A549 (cell line): ENCODE results near the gene ALG3. TPM values are rescaled to one million over a fixed set of nuclear protein-coding genes. Genes with fewer than 3 reads are reported as not detected.

ENCODE experiments used
- ATAC-seq, 2 experiments: fragments of 200-7000 bp in 1 of 2; fragments of >200 bp in 1 of 2; cut with Nextera tagmentation in 1 of 2; cut with Tn5 transposase in 1 of 2; 3 replicates each; pipeline versions ENCODE4 v1.8.0 to v1.9.1; 2018 to 2020; ENCODE audit warnings: mild to moderate bottlenecking in 1 of 2, moderate library complexity in 1 of 2
- CTCF ChIA-PET: fragments of 300-600 bp; sonication (Branson Sonifier 250); formaldehyde crosslinking; extraction: SDS; loops from one replicate; lab custom pipeline; 2021; ENCODE audit warnings: antibody characterized with exemption, inconsistent platforms; lab: Yijun Ruan, JAX
- POLR2A ChIA-PET: fragments of 350-600 bp; formaldehyde crosslinking; extraction: SDS; loops from one replicate; lab custom pipeline; 2021; ENCODE audit warnings: antibody characterized with exemption, inconsistent platforms; lab: Yijun Ruan, JAX
- DNase-seq, 2 experiments: peaks; one replicate each; pipeline versions ENCODE4 v3.0.0 to v3.0.0-alpha.2; 2011 to 2016; ENCODE audit warnings: low read depth in 1 of 2, low spot score in 1 of 2
- FAIRE-seq: peaks from 2 replicates; lab custom pipeline; 2011; peaks lifted over from hg19 to GRCh38; lab: Jason Lieb, UNC
- H3K27ac ChIP-seq, 2 experiments: fragments of >200 bp; sonication (Bioruptor Twin); formaldehyde crosslinking; 3 replicates each; pipeline ENCODE4 v1.5.1; 2016 to 2017
- H3K4me1 ChIP-seq: fragments of >200 bp; sonication (Bioruptor Twin); formaldehyde crosslinking; 3 replicates; pipeline ENCODE4 v1.6.1; 2016
- H3K4me2 ChIP-seq: fragments of >200 bp; sonication (Bioruptor Twin); formaldehyde crosslinking; 3 replicates; pipeline ENCODE4 v1.6.1; 2016
- H3K4me3 ChIP-seq: fragments of >200 bp; sonication (Bioruptor Twin); formaldehyde crosslinking; 3 replicates; pipeline ENCODE4 v1.5.1; 2016
- H3K9me3 ChIP-seq: fragments of >200 bp; sonication (Bioruptor Twin); formaldehyde crosslinking; 3 replicates; pipeline ENCODE4 v1.6.1; 2016
- BCL3 ChIP-seq: fragments of >200 bp; sonication (Bioruptor Twin); formaldehyde crosslinking; IDR thresholded peaks from 3 replicates; pipeline ENCODE4 v1.6.1; 2016
- CTCF ChIP-seq: fragments of >200 bp; sonication (Bioruptor Twin); formaldehyde crosslinking; IDR thresholded peaks from 3 replicates; pipeline ENCODE4 v1.5.1; 2016
- E2F6 ChIP-seq: IDR thresholded peaks from 2 replicates; pipeline ENCODE4 v1.6.1; 2012; ENCODE audit warnings: low read depth, borderline replicate concordance
- EHMT2 ChIP-seq: fragments of 200-600 bp; sonication (generic); IDR thresholded peaks from 2 replicates; pipeline ENCODE4 v1.6.1; 2016; ENCODE audit warnings: antibody characterized with exemption, low read depth, mild to moderate bottlenecking, moderate library complexity
- FOXS1 ChIP-seq: fragments of 250-450 bp; sonication (Bioruptor Pico); IDR thresholded peaks from 2 replicates; pipeline ENCODE4 v1.5.0; 2020; ENCODE audit warnings: mild to moderate bottlenecking, moderate library complexity
- HMGXB4 ChIP-seq: fragments of 250-450 bp; sonication (Bioruptor Pico); IDR thresholded peaks from 2 replicates; pipeline ENCODE4 v1.5.0; 2021; ENCODE audit warnings: mild to moderate bottlenecking, moderate library complexity, borderline replicate concordance
- HOXB13 ChIP-seq: fragments of 250-450 bp; sonication (Bioruptor Pico); IDR thresholded peaks from 2 replicates; pipeline ENCODE4 v1.5.0; 2020; ENCODE audit warnings: low read depth, mild to moderate bottlenecking, moderate library complexity
- JUNB ChIP-seq: fragments of >200 bp; sonication (Bioruptor Twin); formaldehyde crosslinking; IDR thresholded peaks from 2 replicates; pipeline ENCODE4 v1.6.1; 2016
- KDM1A ChIP-seq: fragments of 200-600 bp; sonication (generic); IDR thresholded peaks from 2 replicates; pipeline ENCODE4 v1.6.1; 2016; ENCODE audit warnings: low read depth, mild to moderate bottlenecking
- MAZ ChIP-seq: fragments of 150-350 bp; IDR thresholded peaks from 2 replicates; pipeline ENCODE4 v1.6.1; 2014; ENCODE audit warnings: antibody characterized with exemption, low read depth, low read length, borderline replicate concordance
- NFE2L2 ChIP-seq: fragments of 150-350 bp; conservative IDR thresholded peaks from 2 replicates; pipeline ENCODE4 v1.6.1; 2014; ENCODE audit warnings: low read length
- NPAS2 ChIP-seq: fragments of 250-450 bp; sonication (Bioruptor Pico); IDR thresholded peaks from 2 replicates; pipeline ENCODE4 v1.8.0; 2022; ENCODE audit warnings: mild to moderate bottlenecking, moderate library complexity, borderline replicate concordance
- POLR2A ChIP-seq: IDR thresholded peaks from 2 replicates; pipeline ENCODE4 v1.6.1; 2012; ENCODE audit warnings: mild to moderate bottlenecking, low read length
- POLR2AphosphoS2 ChIP-seq: conservative IDR thresholded peaks from 2 replicates; pipeline ENCODE4 v1.6.1; 2012; ENCODE audit warnings: low read length, improper control_type of control experiment, inconsistent platforms
- RAD21 ChIP-seq, 2 experiments: fragments of >200 bp in 1 of 2; sonication (Bioruptor Twin) in 1 of 2; formaldehyde crosslinking in 1 of 2; IDR thresholded peaks in 1 of 2; conservative IDR thresholded peaks in 1 of 2; 2 replicates in 1 of 2; 3 replicates in 1 of 2; pipeline ENCODE4 v1.6.1; 2012 to 2018; ENCODE audit warnings: inconsistent platforms in 1 of 2
- RARB ChIP-seq: fragments of 250-450 bp; sonication (Bioruptor Pico); IDR thresholded peaks from 2 replicates; pipeline ENCODE4 v1.8.0; 2021; ENCODE audit warnings: mild to moderate bottlenecking, moderate library complexity
- REST ChIP-seq: fragments of 200-600 bp; sonication (generic); IDR thresholded peaks from 2 replicates; pipeline ENCODE4 v1.6.1; 2016; ENCODE audit warnings: antibody characterized with exemption, mild to moderate bottlenecking, moderate library complexity
- SMC3 ChIP-seq: fragments of >200 bp; sonication (Bioruptor Twin); formaldehyde crosslinking; IDR thresholded peaks from 3 replicates; pipeline ENCODE4 v1.6.1; 2018; ENCODE audit warnings: inconsistent platforms
- WGBS: methylation state at CpG from one replicate; pipeline ENCODE4 v1.1.6; 2017; ENCODE audit errors: missing lambda C conversion rate; 5-methylcytosine and 5-hydroxymethylcytosine counted together
- polyA plus RNA-seq, 4 experiments: library from polyadenylated mRNA; depleted of rRNA in 3 of 4; stranded (reverse); fragments of >200 nt; fragmentation: RNase III in 1 of 4; extraction: RNeasy Plus Mini Kit Qiagen cat#74134 plus additional on column Dnase treatment in 1 of 4; gene quantifications; 2 replicates in 3 of 4; 3 replicates in 1 of 4; pipeline ENCODE4 v1.2.3, GENCODE V29; 2011 to 2017

ALG3 gene
- polyA plus RNA-seq, 2 of the 4 experiments (the other 2 are of a cell fraction), result 49.1 to 59.6 TPM

GRCh38 chr3:184242297-184242685, 6.5 kb downstream of the ALG3 start:
- 88% methylated on average over 4 of the region's 5 CpGs for WGBS

GRCh38 chr3:184241447-184242296, 7.1 kb downstream of the ALG3 start:
- FAIRE-seq, result no peak
- H3K4me3 ChIP-seq, result no peak overlapping the region
- no peak overlapping the region for H3K27ac ChIP-seq
- H3K9me3 ChIP-seq, result no peaks in the 10 kb centered on the region
- WGBS, result 89% methylated on average over 20 of the region's 46 CpGs
- peak; percentile 50 to 71; a peak in 4 of 6 replicates for ATAC-seq
- H3K4me1 ChIP-seq, result no peaks in the 10 kb centered on the region
- peak in 1 of 2 experiments; percentile 25 for DNase-seq
- H3K4me2 ChIP-seq, result no peak overlapping the region
- POLR2A ChIA-PET, result no interaction called here
- TF ChIP-seq NFE2L2, result no peak
- TF ChIP-seq CTCF, result peak; percentile 9; the same call in 1 of the 3 replicates
- no peak for TF ChIP-seq SMC3
- TF ChIP-seq BCL3, result no peak
- TF ChIP-seq HOXB13 (CRISPR knock-in tag), result no peak
- TF ChIP-seq KDM1A, result no peak
- TF ChIP-seq FOXS1, result no peak
- TF ChIP-seq JUNB, result no peak
- 0 out of 5 replicates have a peak, but pooled peaks have one; percentile 14 to 24 for TF ChIP-seq RAD21 (conservative IDR thresholded peaks at IDR 0.05 in 1 of 2, IDR thresholded peaks at IDR 0.05 in 1 of 2)
- TF ChIP-seq HMGXB4 (CRISPR knock-in tag), result no peak
- TF ChIP-seq POLR2AphosphoS2, result no peak
- TF ChIP-seq, all 56 proteins: peak for 2
- CTCF ChIA-PET, result interaction anchor here (1.0 to 2.5 kb wide), 3 partner anchors 13 to 346 kb away, joined by 3 to 7 read pairs (median 5); no protein-coding TSS in a partner anchor

More at GRCh38 chr3:184242297-184242685, 6.5 kb downstream of the ALG3 start:
- no peak for ATAC-seq
- no peak overlapping the region for H3K4me3 ChIP-seq
- H3K4me1 ChIP-seq, result no peaks in the 10 kb centered on the region; the same call in 2 of the 3 replicates
- no peak overlapping the region for H3K4me2 ChIP-seq
- DNase-seq, result no peak
- POLR2A ChIA-PET, result no interaction called here
- no peaks in the 10 kb centered on the region for H3K9me3 ChIP-seq
- CTCF ChIA-PET, result interaction anchor here (1.0 kb wide), 1 partner anchor 14 kb away, joined by 5 read pairs; no protein-coding TSS in a partner anchor
- FAIRE-seq, result no peak
- no peak for TF ChIP-seq RARB (CRISPR knock-in tag)
- TF ChIP-seq REST, result no peak
- TF ChIP-seq MAZ, result no peak
- TF ChIP-seq NPAS2 (CRISPR knock-in tag), result no peak
- TF ChIP-seq E2F6, result no peak
- no peak for TF ChIP-seq POLR2A
- no peak for TF ChIP-seq EHMT2
- TF ChIP-seq HOXB13 (CRISPR knock-in tag), result no peak
- H3K27ac ChIP-seq, result no peak overlapping the region
